Iris pigment epithelial cell (primary cell): ENCODE measurements around the gene VAV2.
A peak's percentile ranks its signal among the peaks of the same experiment; 100 is the strongest.

Experiments used
- DNase-seq: peaks from one replicate; pipeline ENCODE4 v3.0.0-alpha.2; 2011; ENCODE audit warnings: low read depth

VAV2 gene

GRCh38 chr9:133834080-133834976, 157.8 kb downstream of the VAV2 start:
- no peak for DNase-seq

GRCh38 chr9:133833388-133834025, 158.6 kb downstream of the VAV2 start:
- no peak for DNase-seq

- DNase-seq = no peak
Observed at GRCh38 chr9:133832877-133833276, 159.2 kb downstream of the VAV2 start.

- no peak for DNase-seq
Observed at GRCh38 chr9:133830711-133831110, 161.4 kb downstream of the VAV2 start.

GRCh38 chr9:133830310-133830709, 161.8 kb downstream of the VAV2 start:
- DNase-seq = no peak

- no peak for DNase-seq
Observed at GRCh38 chr9:133828338-133828997, 163.7 kb downstream of the VAV2 start.

GRCh38 chr9:133826289-133827085, 165.6 kb downstream of the VAV2 start:
- no peak for DNase-seq

GRCh38 chr9:133825555-133826218, 166.4 kb downstream of the VAV2 start:
- peak; percentile 82 for DNase-seq

- DNase-seq = no peak
Observed at GRCh38 chr9:133824802-133825186, 167.3 kb downstream of the VAV2 start.

GRCh38 chr9:133824106-133824801, 167.9 kb downstream of the VAV2 start:
- DNase-seq = no peak

- no peak for DNase-seq
Observed at GRCh38 chr9:133823189-133824105, 168.7 kb downstream of the VAV2 start.

GRCh38 chr9:133822430-133823065, 169.6 kb downstream of the VAV2 start:
- DNase-seq = no peak

GRCh38 chr9:133821601-133822429, 170.3 kb downstream of the VAV2 start:
- DNase-seq = no peak

- DNase-seq = no peak
Observed at GRCh38 chr9:133819923-133820322, 172.2 kb downstream of the VAV2 start.

GRCh38 chr9:133818444-133818843, 173.7 kb downstream of the VAV2 start:
- DNase-seq = peak; percentile 81

GRCh38 chr9:133815781-133816180, 176.3 kb downstream of the VAV2 start:
- DNase-seq = no peak

- no peak for DNase-seq
Observed at GRCh38 chr9:133814586-133815208, 177.4 kb downstream of the VAV2 start.
